Fibroblast of pulmonary artery (primary cell): ENCODE measurements around the gene NAP1L5.

ENCODE experiments used
- DNase-seq: peaks from one replicate; pipeline ENCODE4 v3.0.0-alpha.2; 2010; ENCODE audit warnings: low read depth
- H3K4me3 ChIP-seq: replicated peaks from 2 replicates; pipeline ENCODE4 v1.5.1; 2011; ENCODE audit warnings: low read depth, mild to moderate bottlenecking, control low read depth, low read length, moderate library complexity
- TF ChIP-seq, protein P1 (sequence below): IDR thresholded peaks from 2 replicates; pipeline ENCODE4 v1.5.1; 2011; ENCODE audit warnings: mild to moderate bottlenecking, control low read depth, low read length, inconsistent platforms; ENCODE audit errors: missing control alignments

Gene NAP1L5

DNA sequence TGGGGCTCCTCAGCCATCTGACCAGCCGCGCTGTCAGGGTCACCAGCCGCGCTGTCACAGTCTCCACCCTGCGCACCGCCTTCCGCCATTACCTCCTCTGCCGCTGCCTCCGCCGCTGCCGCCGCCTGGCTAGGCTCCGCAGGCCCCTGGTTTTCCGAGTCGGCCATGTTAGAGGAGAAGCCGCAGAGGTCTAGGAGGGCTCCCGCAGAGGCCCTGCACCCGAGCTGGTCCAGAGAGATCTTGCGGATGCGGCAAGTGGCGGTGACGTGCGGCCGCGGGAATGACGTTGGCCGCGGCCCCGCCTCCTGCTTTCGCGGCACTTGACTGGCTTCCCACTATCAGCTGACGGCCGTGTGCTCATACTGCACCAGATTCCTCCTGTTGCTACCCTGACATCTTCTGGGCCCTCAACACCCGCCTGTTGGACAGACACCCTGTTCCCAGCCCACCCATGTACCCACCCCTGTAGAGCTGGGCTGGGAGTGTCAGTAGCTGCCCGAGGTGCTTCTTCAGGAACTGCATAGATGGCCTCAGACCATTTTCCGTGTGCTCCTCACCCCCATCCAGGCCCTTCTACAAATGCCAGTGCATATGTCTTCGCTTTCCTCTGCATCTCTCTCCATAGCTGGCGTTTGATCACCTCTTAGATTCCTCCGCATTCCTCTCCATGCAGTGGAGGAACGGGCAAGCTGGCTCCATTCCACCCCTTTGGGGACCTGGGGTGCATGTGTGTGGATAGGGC is at the start of gene NAP1L5:
TSS of gene NAP1L5 (minus strand) at position 242 of the 742 bp plus-strand sequence. CDS start at position 167, 75 bp downstream.
- TF ChIP-seq, protein P1, sequence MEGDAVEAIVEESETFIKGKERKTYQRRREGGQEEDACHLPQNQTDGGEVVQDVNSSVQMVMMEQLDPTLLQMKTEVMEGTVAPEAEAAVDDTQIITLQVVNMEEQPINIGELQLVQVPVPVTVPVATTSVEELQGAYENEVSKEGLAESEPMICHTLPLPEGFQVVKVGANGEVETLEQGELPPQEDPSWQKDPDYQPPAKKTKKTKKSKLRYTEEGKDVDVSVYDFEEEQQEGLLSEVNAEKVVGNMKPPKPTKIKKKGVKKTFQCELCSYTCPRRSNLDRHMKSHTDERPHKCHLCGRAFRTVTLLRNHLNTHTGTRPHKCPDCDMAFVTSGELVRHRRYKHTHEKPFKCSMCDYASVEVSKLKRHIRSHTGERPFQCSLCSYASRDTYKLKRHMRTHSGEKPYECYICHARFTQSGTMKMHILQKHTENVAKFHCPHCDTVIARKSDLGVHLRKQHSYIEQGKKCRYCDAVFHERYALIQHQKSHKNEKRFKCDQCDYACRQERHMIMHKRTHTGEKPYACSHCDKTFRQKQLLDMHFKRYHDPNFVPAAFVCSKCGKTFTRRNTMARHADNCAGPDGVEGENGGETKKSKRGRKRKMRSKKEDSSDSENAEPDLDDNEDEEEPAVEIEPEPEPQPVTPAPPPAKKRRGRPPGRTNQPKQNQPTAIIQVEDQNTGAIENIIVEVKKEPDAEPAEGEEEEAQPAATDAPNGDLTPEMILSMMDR = no peak
- peak within 1 kb of the TSS; percentile 76 for H3K4me3 ChIP-seq
- peak; percentile 82 for DNase-seq

- H3K4me3 ChIP-seq = no peak overlapping the region
- TF ChIP-seq, protein P1 = no peak
- no peak for DNase-seq
Observed at GRCh38 chr4:88747351-88747750, 49.7 kb upstream of the NAP1L5 start.

GRCh38 chr4:88746206-88746605 is 48.6 kb upstream of the NAP1L5 start:
- no peak overlapping the region for H3K4me3 ChIP-seq
- DNase-seq = no peak
- TF ChIP-seq, protein P1 = no peak

- H3K4me3 ChIP-seq = no peak overlapping the region
- no peak for DNase-seq
- TF ChIP-seq, protein P1 = no peak
Observed at GRCh38 chr4:88745581-88746163, 48.0 kb upstream of the NAP1L5 start.

GRCh38 chr4:88745175-88745574 is 47.5 kb upstream of the NAP1L5 start:
- H3K4me3 ChIP-seq = no peak overlapping the region
- no peak for DNase-seq
- TF ChIP-seq, protein P1 = no peak

GRCh38 chr4:88744609-88745008 is 47.0 kb upstream of the NAP1L5 start:
- no peak for DNase-seq
- no peak overlapping the region for H3K4me3 ChIP-seq
- TF ChIP-seq, protein P1 = no peak

- no peak overlapping the region for H3K4me3 ChIP-seq
- peak; percentile 66 for DNase-seq
- TF ChIP-seq, protein P1 = no peak
Observed at GRCh38 chr4:88743696-88744095, 46.1 kb upstream of the NAP1L5 start.
